HepG2 (cell line): ENCODE measurements around the gene FAM174C. TPM values are rescaled to one million over a fixed set of nuclear protein-coding genes. Genes with fewer than 3 reads are reported as not detected.

Experiments
- ATF1 ChIP-seq: IDR thresholded peaks from 2 replicates; pipeline ENCODE4 v1.6.1; 2016; ENCODE audit warnings: mild to moderate bottlenecking, control low read depth
- ELF3 ChIP-seq: IDR thresholded peaks from 2 replicates; pipeline ENCODE4 v1.6.1; 2016; ENCODE audit warnings: missing genetic modification reagents, missing compliant biosample characterization
- FOXC1 ChIP-seq: sonication (generic); formaldehyde crosslinking; IDR thresholded peaks from 2 replicates; pipeline ENCODE4 v1.8.0; 2022; ENCODE audit warnings: mild to moderate bottlenecking, missing genetic modification reagents, borderline replicate concordance
- JUN ChIP-seq: sonication (generic); formaldehyde crosslinking; IDR thresholded peaks from 2 replicates; pipeline ENCODE4 v1.4.0; 2020; ENCODE audit warnings: mild to moderate bottlenecking, missing genetic modification reagents
- KDM4B ChIP-seq: sonication (generic); formaldehyde crosslinking; IDR thresholded peaks from 2 replicates; pipeline ENCODE4 v1.4.0; 2020; ENCODE audit warnings: missing genetic modification reagents
- MEF2D ChIP-seq: sonication (generic); formaldehyde crosslinking; IDR thresholded peaks from 2 replicates; pipeline ENCODE4 v1.5.1; 2020; ENCODE audit warnings: mild to moderate bottlenecking, missing genetic modification reagents
- NR2C2 ChIP-seq: sonication (generic); formaldehyde crosslinking; IDR thresholded peaks from 2 replicates; pipeline ENCODE4 v1.4.0; 2020; ENCODE audit warnings: missing genetic modification reagents, mild to moderate bottlenecking, moderate library complexity, borderline replicate concordance
- PITX1 ChIP-seq: sonication (generic); formaldehyde crosslinking; IDR thresholded peaks from 2 replicates; pipeline ENCODE4 v1.5.1; 2020; ENCODE audit warnings: mild to moderate bottlenecking, missing genetic modification reagents
- PPARG ChIP-seq: conservative IDR thresholded peaks from 2 replicates; pipeline ENCODE4 v1.6.1; 2016; ENCODE audit warnings: missing biosample characterization, missing genetic modification reagents
- RARG ChIP-seq: sonication (generic); formaldehyde crosslinking; IDR thresholded peaks from 2 replicates; pipeline ENCODE4 v1.4.0; 2020; ENCODE audit warnings: low read depth, mild to moderate bottlenecking, missing genetic modification reagents
- SAFB2 ChIP-seq: sonication (generic); formaldehyde crosslinking; IDR thresholded peaks from 2 replicates; pipeline ENCODE4 v1.5.1; 2020; ENCODE audit warnings: missing genetic modification reagents, low read depth, mild to moderate bottlenecking, borderline replicate concordance
- SETDB1 ChIP-seq: sonication (generic); formaldehyde crosslinking; IDR thresholded peaks from 2 replicates; pipeline ENCODE4 v1.5.1; 2020; ENCODE audit warnings: missing genetic modification reagents, mild to moderate bottlenecking, borderline replicate concordance
- TEAD3 ChIP-seq: optimal IDR thresholded peaks from 2 replicates; pipeline ENCODE3; 2016; ENCODE audit warnings: borderline replicate concordance
- YEATS2 ChIP-seq: sonication (generic); formaldehyde crosslinking; IDR thresholded peaks from 2 replicates; pipeline ENCODE4 v1.4.0; 2020; ENCODE audit warnings: missing genetic modification reagents, borderline replicate concordance
- ZBTB7A ChIP-seq: sonication (generic); formaldehyde crosslinking; IDR thresholded peaks from 2 replicates; pipeline ENCODE4 v1.8.0; 2022; ENCODE audit warnings: mild to moderate bottlenecking, missing genetic modification reagents
- ZNF253 ChIP-seq: sonication (generic); formaldehyde crosslinking; IDR thresholded peaks from 2 replicates; pipeline ENCODE4 v1.8.0; 2022; ENCODE audit warnings: mild to moderate bottlenecking, missing genetic modification reagents, borderline replicate concordance
- ZNF556 ChIP-seq: sonication (generic); formaldehyde crosslinking; IDR thresholded peaks from 2 replicates; pipeline ENCODE4 v1.4.0; 2020; ENCODE audit warnings: mild to moderate bottlenecking, missing genetic modification reagents, borderline replicate concordance
- ZNF570 ChIP-seq: sonication (generic); formaldehyde crosslinking; IDR thresholded peaks from 2 replicates; pipeline ENCODE4 v1.4.0; 2020; ENCODE audit warnings: mild to moderate bottlenecking, missing genetic modification reagents, borderline replicate concordance
- ZNF724P ChIP-seq: sonication (generic); formaldehyde crosslinking; IDR thresholded peaks from 2 replicates; pipeline ENCODE4 v1.8.0; 2022; ENCODE audit warnings: missing genetic modification reagents, borderline replicate concordance
- polyA plus RNA-seq, 8 experiments: library from polyadenylated mRNA; depleted of rRNA in 3 of 8; stranded (reverse) in 7 of 8; unstranded in 1 of 8; fragments of >200 nt; fragmentation: Illumina TruSeq in 4 of 8; extraction: Trizol in 4 of 8; gene quantifications; 2 replicates each; pipeline versions ENCODE4 v1.2.1 to v1.2.3, GENCODE V29; 2011 to 2016; ENCODE audit warnings: low read depth in 4 of 8, missing spikeins in 1 of 8, mixed read lengths in 1 of 8; ENCODE audit not compliant: insufficient read depth in 1 of 8
- total RNA-seq, 5 experiments: library from RNA; depleted of rRNA; stranded (reverse); fragments of >200 nt; fragmentation: Illumina TruSeq; extraction: Trizol; gene quantifications; 2 replicates each; pipeline ENCODE4 v1.2.3, GENCODE V29; 2016; ENCODE audit warnings: low read depth in 1 of 5
- TF ChIP-seq, protein P1 (sequence below): sonication (generic); formaldehyde crosslinking; IDR thresholded peaks from 2 replicates; pipeline ENCODE4 v1.5.0; 2020; ENCODE audit warnings: missing genetic modification reagents, mild to moderate bottlenecking, borderline replicate concordance
- TF ChIP-seq, protein P2 (sequence below): sonication (generic); formaldehyde crosslinking; IDR thresholded peaks from 2 replicates; pipeline ENCODE4 v1.5.1; 2020; ENCODE audit warnings: mild to moderate bottlenecking, moderate library complexity, missing genetic modification reagents
- TF ChIP-seq, protein P3 (sequence below): sonication (generic); formaldehyde crosslinking; IDR thresholded peaks from 2 replicates; pipeline ENCODE4 v1.5.1; 2020; ENCODE audit warnings: missing genetic modification reagents, mild to moderate bottlenecking, borderline replicate concordance
- TF ChIP-seq, protein P4 (sequence below), 2 experiments: sonication (generic) in 1 of 2; formaldehyde crosslinking in 1 of 2; IDR thresholded peaks; 2 replicates each; pipeline versions ENCODE4 v1.4.0 to v1.6.1; 2016 to 2020; ENCODE audit warnings: borderline replicate concordance in 1 of 2, low read depth in 1 of 2, mild to moderate bottlenecking in 1 of 2, missing genetic modification reagents in 1 of 2

The FAM174C gene
- total and polyA plus RNA-seq, 2 of the 13 experiments (the other 11 are each of a cell fraction or from before 2014, with no cell fraction given) = 19.5 to 31.3 TPM

DNA sequence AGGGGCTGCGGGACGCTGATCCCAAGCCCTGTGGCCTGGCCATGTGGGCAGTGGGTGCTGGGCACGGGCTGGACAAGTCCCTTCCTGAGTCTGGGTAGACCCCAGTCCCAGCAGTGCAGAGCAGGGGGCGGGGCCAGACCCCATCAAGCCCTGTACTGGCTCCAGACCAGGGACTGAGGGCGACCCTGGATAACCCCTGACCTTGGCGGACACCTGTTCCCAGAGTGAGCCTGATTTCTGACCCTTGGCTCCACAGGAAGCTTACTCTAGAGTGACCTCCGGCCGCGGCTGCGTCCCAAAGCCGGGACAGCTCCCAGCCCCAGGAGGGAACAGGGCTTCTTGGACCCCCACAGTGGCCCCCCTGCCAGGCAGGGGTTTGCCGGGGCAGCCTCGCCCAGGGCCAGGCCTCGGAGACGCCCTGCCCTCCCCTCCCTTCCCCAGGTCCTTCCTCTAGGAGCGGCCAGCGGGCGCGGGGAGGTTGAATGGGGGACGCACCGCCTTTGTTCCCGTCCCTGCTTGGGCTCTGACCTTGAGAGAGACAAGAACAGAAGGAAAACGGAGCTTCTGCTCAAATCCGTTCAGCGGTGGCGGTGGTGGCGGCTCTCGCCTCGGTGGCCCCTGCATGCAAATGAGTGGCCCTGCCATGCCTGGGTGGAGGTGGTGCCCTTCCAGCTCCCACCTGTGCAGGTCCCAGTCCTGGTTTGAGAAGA lies 8.0 kb downstream of the FAM174C start (continued):
- no peak; the same call in 1 of the 2 replicates for TF ChIP-seq ZNF556 (CRISPR knock-in tag)
- TF ChIP-seq FOXC1 (CRISPR knock-in tag) = no peak
- no peak for TF ChIP-seq ZNF724P (CRISPR knock-in tag)
- TF ChIP-seq, protein P1, sequence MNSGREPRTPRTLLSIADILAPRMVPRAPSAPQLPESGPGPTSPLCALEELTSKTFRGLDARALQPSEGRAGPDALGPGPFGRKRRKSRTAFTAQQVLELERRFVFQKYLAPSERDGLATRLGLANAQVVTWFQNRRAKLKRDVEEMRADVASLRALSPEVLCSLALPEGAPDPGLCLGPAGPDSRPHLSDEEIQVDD (CRISPR knock-in tag) = no peak
- TF ChIP-seq SAFB2 (CRISPR knock-in tag) = no peak
- TF ChIP-seq ATF1 (CRISPR knock-in tag) = no peak
- no peak for TF ChIP-seq SETDB1
- peak; percentile 88 for TF ChIP-seq NR2C2 (CRISPR knock-in tag)
- TF ChIP-seq PPARG = 0 out of 2 replicates have a peak, but pooled peaks have one; percentile 29
- peak; percentile 6 for TF ChIP-seq TEAD3 (CRISPR knock-in tag)
- no peak for TF ChIP-seq JUN (CRISPR knock-in tag)
- no peak for TF ChIP-seq RARG
- TF ChIP-seq ELF3 (CRISPR knock-in tag) = 0 out of 2 replicates have a peak, but pooled peaks have one; percentile 34
- peak; percentile 78; the same call in 1 of the 2 replicates for TF ChIP-seq MEF2D (CRISPR knock-in tag)
- TF ChIP-seq YEATS2 (CRISPR knock-in tag) = no peak
- TF ChIP-seq, protein P2, sequence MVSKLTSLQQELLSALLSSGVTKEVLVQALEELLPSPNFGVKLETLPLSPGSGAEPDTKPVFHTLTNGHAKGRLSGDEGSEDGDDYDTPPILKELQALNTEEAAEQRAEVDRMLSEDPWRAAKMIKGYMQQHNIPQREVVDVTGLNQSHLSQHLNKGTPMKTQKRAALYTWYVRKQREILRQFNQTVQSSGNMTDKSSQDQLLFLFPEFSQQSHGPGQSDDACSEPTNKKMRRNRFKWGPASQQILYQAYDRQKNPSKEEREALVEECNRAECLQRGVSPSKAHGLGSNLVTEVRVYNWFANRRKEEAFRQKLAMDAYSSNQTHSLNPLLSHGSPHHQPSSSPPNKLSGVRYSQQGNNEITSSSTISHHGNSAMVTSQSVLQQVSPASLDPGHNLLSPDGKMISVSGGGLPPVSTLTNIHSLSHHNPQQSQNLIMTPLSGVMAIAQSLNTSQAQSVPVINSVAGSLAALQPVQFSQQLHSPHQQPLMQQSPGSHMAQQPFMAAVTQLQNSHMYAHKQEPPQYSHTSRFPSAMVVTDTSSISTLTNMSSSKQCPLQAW = 0 out of 2 replicates have a peak, but pooled peaks have one; percentile 41
- TF ChIP-seq ZBTB7A = peak; percentile 86
- TF ChIP-seq KDM4B (CRISPR knock-in tag) = peak; percentile 24; the same call in 1 of the 2 replicates
- TF ChIP-seq, protein P3, sequence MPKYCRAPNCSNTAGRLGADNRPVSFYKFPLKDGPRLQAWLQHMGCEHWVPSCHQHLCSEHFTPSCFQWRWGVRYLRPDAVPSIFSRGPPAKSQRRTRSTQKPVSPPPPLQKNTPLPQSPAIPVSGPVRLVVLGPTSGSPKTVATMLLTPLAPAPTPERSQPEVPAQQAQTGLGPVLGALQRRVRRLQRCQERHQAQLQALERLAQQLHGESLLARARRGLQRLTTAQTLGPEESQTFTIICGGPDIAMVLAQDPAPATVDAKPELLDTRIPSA (CRISPR knock-in tag) = no peak
- TF ChIP-seq PITX1 (CRISPR knock-in tag) = peak; percentile 76; the same call in 1 of the 2 replicates
- no peak for TF ChIP-seq ZNF570 (CRISPR knock-in tag)
- TF ChIP-seq, protein P4, sequence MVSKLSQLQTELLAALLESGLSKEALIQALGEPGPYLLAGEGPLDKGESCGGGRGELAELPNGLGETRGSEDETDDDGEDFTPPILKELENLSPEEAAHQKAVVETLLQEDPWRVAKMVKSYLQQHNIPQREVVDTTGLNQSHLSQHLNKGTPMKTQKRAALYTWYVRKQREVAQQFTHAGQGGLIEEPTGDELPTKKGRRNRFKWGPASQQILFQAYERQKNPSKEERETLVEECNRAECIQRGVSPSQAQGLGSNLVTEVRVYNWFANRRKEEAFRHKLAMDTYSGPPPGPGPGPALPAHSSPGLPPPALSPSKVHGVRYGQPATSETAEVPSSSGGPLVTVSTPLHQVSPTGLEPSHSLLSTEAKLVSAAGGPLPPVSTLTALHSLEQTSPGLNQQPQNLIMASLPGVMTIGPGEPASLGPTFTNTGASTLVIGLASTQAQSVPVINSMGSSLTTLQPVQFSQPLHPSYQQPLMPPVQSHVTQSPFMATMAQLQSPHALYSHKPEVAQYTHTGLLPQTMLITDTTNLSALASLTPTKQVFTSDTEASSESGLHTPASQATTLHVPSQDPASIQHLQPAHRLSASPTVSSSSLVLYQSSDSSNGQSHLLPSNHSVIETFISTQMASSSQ (IDR thresholded peaks at IDR 0.05; ENCODE audit: low read depth) = no peak
- TF ChIP-seq, protein P4 (CRISPR knock-in tag; IDR thresholded peaks at IDR 0.05; ENCODE audit: borderline replicate concordance) = no peak
- 0 out of 2 replicates have a peak, but pooled peaks have one; percentile 53 for TF ChIP-seq ZNF253 (CRISPR knock-in tag)
